NCI-H1048 (cell line): Measurements from ENCODE around the gene CA7.
"Not testable (repeated sequence)": the region's sequence is repeated elsewhere in the genome, so short reads cannot be mapped to it uniquely, and the experiment has no call there.

ENCODE experiments used
- DNase-seq: peaks from one replicate; lab custom pipeline; 2025; lab: John Stamatoyannopoulos, UW

CA7 gene

GRCh38 chr16:66873685-66874055 lies 29.5 kb downstream of the CA7 start:
- DNase-seq: no peak

GRCh38 chr16:66874079-66874775 lies 30.0 kb downstream of the CA7 start:
- DNase-seq: no peak

GRCh38 chr16:66878067-66878466 lies 33.9 kb downstream of the CA7 start:
- no peak for DNase-seq

GRCh38 chr16:66880288-66881013 lies 36.2 kb downstream of the CA7 start, which contains the start of gene PDP2:
PDP2 (plus strand) TSS chr16:66880515; CDS start chr16:66884285, 3,770 bp downstream.
- DNase-seq: peak; percentile 31

GRCh38 chr16:66881014-66881417 lies 36.8 kb downstream of the CA7 start:
- DNase-seq: no peak

- DNase-seq: no peak
Observed at GRCh38 chr16:66881560-66881959, 37.3 kb downstream of the CA7 start.

- no peak for DNase-seq
Observed at GRCh38 chr16:66881964-66882508, 37.8 kb downstream of the CA7 start.

GRCh38 chr16:66882702-66883101 lies 38.5 kb downstream of the CA7 start:
- DNase-seq: no peak

- no peak for DNase-seq
Observed at GRCh38 chr16:66885491-66885890, 41.3 kb downstream of the CA7 start.

- no peak for DNase-seq
Observed at GRCh38 chr16:66886321-66886720, 42.1 kb downstream of the CA7 start.

GRCh38 chr16:66886914-66887313 lies 42.7 kb downstream of the CA7 start:
- no peak for DNase-seq

GRCh38 chr16:66888647-66889615 lies 44.7 kb downstream of the CA7 start:
- DNase-seq: no peak

GRCh38 chr16:66889622-66890021 lies 45.4 kb downstream of the CA7 start:
- no peak for DNase-seq

GRCh38 chr16:66890799-66891198 lies 46.6 kb downstream of the CA7 start:
- no peak for DNase-seq

GRCh38 chr16:66891360-66891759 lies 47.1 kb downstream of the CA7 start:
- DNase-seq: no peak

GRCh38 chr16:66891797-66892196 lies 47.6 kb downstream of the CA7 start:
- DNase-seq: no peak

- no peak for DNase-seq
Observed at GRCh38 chr16:66894055-66894454, 49.8 kb downstream of the CA7 start.

- no peak for DNase-seq
Observed at GRCh38 chr16:66894948-66895688, 50.9 kb downstream of the CA7 start.

- no peak for DNase-seq
Observed at GRCh38 chr16:66895689-66895979, 51.4 kb downstream of the CA7 start.

GRCh38 chr16:66895999-66896398 lies 51.8 kb downstream of the CA7 start:
- no peak for DNase-seq

GRCh38 chr16:66896682-66897081 lies 52.5 kb downstream of the CA7 start:
- not testable (repeated sequence) for DNase-seq

GRCh38 chr16:66898207-66898606 lies 54.0 kb downstream of the CA7 start:
- no peak for DNase-seq
